ENCODE data around the gene CIDEB. TPM values are rescaled to one million over a fixed set of nuclear protein-coding genes. Genes with fewer than 3 reads are reported as not detected.

Gene CIDEB
- total and polyA plus RNA-seq, 2 of the 4 experiments (the other 2 are of a cell fraction): under 0.01 to 0.19 TPM

- no peak overlapping the region; the same call in 1 of the 2 replicates for H3K23ac ChIP-seq (ENCODE audit: low read depth, low read length)
- H3K56ac ChIP-seq (ENCODE audit: extremely low read depth, insufficient read depth, low read length): no peak overlapping the region
- H2BK5ac ChIP-seq (ENCODE audit: low read depth, low read length, poor library complexity, severe bottlenecking): no peak overlapping the region
- no peak overlapping the region for H2BK15ac ChIP-seq (ENCODE audit: low read depth, low read length)
- H3K4me3 ChIP-seq (ENCODE audit: insufficient read depth, low read depth, low read length): peak overlapping the region; percentile 63
- H4K8ac ChIP-seq (ENCODE audit: low read depth in 2 of 2, low read length in 2 of 2): peak overlapping the region; percentile 17 to 94; a peak in 2 of 4 replicates
- peak overlapping the region; percentile 98 for H2AFZ ChIP-seq (replicated peaks; ENCODE audit: low read length, poor library complexity)
- POLR2A ChIA-PET (ENCODE audit: unreplicated experiment): no interaction called here
- peak overlapping the region; percentile 97 for H2AK9ac ChIP-seq (replicated peaks; ENCODE audit: low read depth, low read length, poor library complexity)
- 0 out of 2 replicates have a peak overlapping the region, but pooled peaks have one; percentile 7 for H2AK5ac ChIP-seq (ENCODE audit: low read depth, low read length)
- H3K18ac ChIP-seq (ENCODE audit: low read depth, low read length): no peak overlapping the region
- no peak overlapping the region; the same call in 1 of the 2 replicates for H3K27ac ChIP-seq (ENCODE audit: insufficient read depth, low read length)
- H3K27me3 ChIP-seq (ENCODE audit: control insufficient read depth, insufficient read depth, low read length): no peaks in the 10 kb centered on the region
- TF ChIP-seq BHLHE40 (IDR thresholded peaks at IDR 0.05; ENCODE audit: low read depth, low read length): no peak
- TF ChIP-seq FOS (IDR thresholded peaks at IDR 0.05; ENCODE audit: low read depth, low read length): no peak
- TF ChIP-seq MAFK (IDR thresholded peaks at IDR 0.05; ENCODE audit: low read depth, low read length): no peak
- no peak for TF ChIP-seq RAD21 (IDR thresholded peaks at IDR 0.05; ENCODE audit: low read length)
- no peak for TF ChIP-seq RFX5 (IDR thresholded peaks at IDR 0.05; ENCODE audit: low read depth, low read length)
- no peak for TF ChIP-seq MXI1 (IDR thresholded peaks at IDR 0.05; ENCODE audit: borderline replicate concordance, low read depth, low read length)
- no peak for TF ChIP-seq SMC3 (IDR thresholded peaks at IDR 0.05; ENCODE audit: low read depth, low read length)
- ATAC-seq (ENCODE audit: low read depth): peak; percentile 46
- H3K9me1 ChIP-seq (ENCODE audit: insufficient read depth, low read length): no peaks in the 10 kb centered on the region
- no peak overlapping the region for H4K5ac ChIP-seq (ENCODE audit: low read depth, low read length)
- H4K91ac ChIP-seq (ENCODE audit: insufficient read depth, low read depth, low read length): peak overlapping the region; percentile 72; the same call in 1 of the 2 replicates
- in situ Hi-C loops (cut with MboI; ENCODE audit: low sequenced_read_pairs) (loop anchor here (5.0 kb wide), 1 partner anchor 57 kb away; the partner anchor contains the start of gene TINF2), intact Hi-C loops (cut with micrococcal nuclease) (loop anchor here (1.0 to 10.0 kb wide), 3 partner anchors 57 to 314 kb away; partner anchors contain the start of genes CHMP4A, DHRS4L2 and TINF2), dilution Hi-C loops (cut with HindIII; ENCODE audit: low sequenced_read_pairs, unreplicated experiment) (no loop called here)
- no peaks in the 10 kb centered on the region for H4K20me1 ChIP-seq (ENCODE audit: insufficient read depth, low read length)
- BruUV-seq (replicated peaks): TSS peak; percentile 36
- peak overlapping the region; percentile 69 for H3K9ac ChIP-seq (ENCODE audit: low read depth, low read length)
- peak overlapping the region; percentile 89 for H3K4ac ChIP-seq (ENCODE audit: low read depth, low read length)
- peaks cover 24 to 56% of the 10 kb centered on the region in 2 experiments for H3K79me1 ChIP-seq (ENCODE audit: low read depth in 1 of 2, low read length in 2 of 2)
- no peak overlapping the region for H2BK20ac ChIP-seq (ENCODE audit: low read depth, low read length)
- CTCF ChIA-PET: interaction anchor here (0.6 to 3.0 kb wide), 3 partner anchors 9 to 125 kb away, joined by 3 to 20 read pairs (median 6); partner anchors contain the start of genes CIDEB and LTB4R2
- H3K36me3 ChIP-seq (ENCODE audit: control insufficient read depth, insufficient read depth, low read length): peaks cover 25% of the 10 kb centered on the region
- H3K14ac ChIP-seq (replicated peaks; ENCODE audit: low read depth, low read length): peak overlapping the region; percentile 77; the same call in 1 of the 2 replicates
- H2BK120ac ChIP-seq (ENCODE audit: low read depth, low read length): no peak overlapping the region
- H3K4me2 ChIP-seq (ENCODE audit: low read depth, low read length): peak overlapping the region; percentile 49
- peak; percentile 77 for DNase-seq
- H3K9me3 ChIP-seq (ENCODE audit: control insufficient read depth, insufficient read depth, low read length): no peaks in the 10 kb centered on the region
- WGBS, 2 experiments (ENCODE audit: extremely low coverage in 2 of 2, insufficient read length in 1 of 2): 69% methylated on average over 4 of the region's 7 CpGs; no CpG with 5 or more reads in 1 of the 2 experiments
- peaks cover 9% of the 10 kb centered on the region for H3K4me1 ChIP-seq (ENCODE audit: control insufficient read depth, insufficient read depth, low read length)
Observed at GRCh38 chr14:24298892-24299254, 8.9 kb downstream of the CIDEB start.
